ENCODE results near the gene ZP4. TPM values are rescaled to one million over a fixed set of nuclear protein-coding genes. Genes with fewer than 3 reads are reported as not detected.

Gene ZP4
- total and polyA plus RNA-seq, 2 of the 13 experiments (the other 11 are each of a cell fraction or from before 2014, with no cell fraction given) = not detected

DNA sequence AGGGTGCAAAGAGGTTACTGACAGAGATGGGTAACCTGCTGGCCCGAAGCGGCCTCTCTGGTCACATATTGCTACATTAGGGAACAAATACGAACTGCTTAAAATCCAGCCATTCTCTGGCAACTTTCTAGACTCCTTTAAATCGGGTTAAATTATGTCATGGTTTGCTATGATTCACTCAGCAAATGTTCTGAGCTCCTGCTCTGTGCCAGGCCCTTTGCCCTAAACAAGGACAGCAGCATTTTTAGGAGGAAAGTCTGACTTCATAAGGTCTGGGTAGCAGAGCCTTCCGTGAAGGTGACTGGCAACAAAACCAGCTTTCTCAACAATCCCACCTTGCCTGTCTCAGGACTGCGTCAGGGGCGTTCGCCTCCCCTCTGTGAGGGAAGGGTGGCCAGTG is 15.4 kb downstream of the ZP4 start:
- ChIA-PET CTCF (ENCODE audit: low intra/inter-chr PET ratio, low total read pairs) (no interaction called here), POLR2A (no interaction called here)
- Histone ChIP-seq H3K9ac (ENCODE audit: insufficient read depth, low read depth, low read length) (no peak overlapping the region), H3K27ac (ENCODE audit: extremely low read length, insufficient read depth, low read length) (no peak overlapping the region), H3K79me2 (ENCODE audit: insufficient read depth, low read length) (no peaks in the 10 kb centered on the region), H3K9me3 (ENCODE audit: low read length) (no peaks in the 10 kb centered on the region), H3K4me1 (ENCODE audit: insufficient read depth, low read length) (no peaks in the 10 kb centered on the region), H3K27me3 (ENCODE audit: control insufficient read depth in 1 of 2, insufficient read depth in 2 of 2, low read length in 2 of 2) (no peaks in the 10 kb centered on the region), H3K36me3 (replicated peaks in 1 of 2; ENCODE audit: control insufficient read depth in 1 of 2, insufficient read depth in 2 of 2, low read length in 2 of 2) (no peaks in the 10 kb centered on the region), H3K4me2 (ENCODE audit: low read depth, low read length) (no peak overlapping the region), H4K20me1 (ENCODE audit: insufficient read depth, low read length) (no peaks in the 10 kb centered on the region), H3K4me3 (replicated peaks in 1 of 3; ENCODE audit: insufficient read depth in 1 of 3, low read depth in 2 of 3, low read length in 3 of 3) (no peak overlapping the region), H2AFZ (ENCODE audit: low read length) (no peak overlapping the region)
- intact Hi-C loops (cut with micrococcal nuclease; ENCODE audit: unreplicated experiment) = no loop called here
- 62% methylated on average over 5 of the region's 8 CpGs for WGBS (ENCODE audit: low lambda C conversion rate)
- FAIRE-seq (no peak), DNase-seq (ENCODE audit: low spot score) (no peak), ATAC-seq (no peak)
- no TSS peak for BruUV-seq (replicated peaks)
- in situ Hi-C loops (cut with HindIII; ENCODE audit: extremely low pct_ligation_motif_present, low pct_unique_long_range_greater_than_20kb) = no loop called here
- no peak for TF ChIP-seq GATAD2A (CRISPR knock-in tag; IDR thresholded peaks at IDR 0.05)
- no peak for TF ChIP-seq ZNF552 (CRISPR knock-in tag; IDR thresholded peaks at IDR 0.05; ENCODE audit: borderline replicate concordance)
- TF ChIP-seq EED (CRISPR knock-in tag; IDR thresholded peaks at IDR 0.05) = no peak
- no peak for TF ChIP-seq ZNF18 (CRISPR knock-in tag; IDR thresholded peaks at IDR 0.05; ENCODE audit: insufficient replicate concordance)
- TF ChIP-seq ZBTB10 (CRISPR knock-in tag; IDR thresholded peaks at IDR 0.05; ENCODE audit: borderline replicate concordance) = no peak
- TF ChIP-seq CAMTA2 (CRISPR knock-in tag; IDR thresholded peaks at IDR 0.05; ENCODE audit: borderline replicate concordance) = no peak
- TF ChIP-seq ZNF646 (CRISPR knock-in tag; IDR thresholded peaks at IDR 0.05) = no peak
- TF ChIP-seq HNF4A (CRISPR knock-in tag; IDR thresholded peaks at IDR 0.05) = no peak
- TF ChIP-seq GFI1 (CRISPR knock-in tag; IDR thresholded peaks at IDR 0.05; ENCODE audit: borderline replicate concordance) = no peak
- TF ChIP-seq IRF9 (CRISPR knock-in tag; IDR thresholded peaks at IDR 0.05; ENCODE audit: borderline replicate concordance) = no peak
- no peak for TF ChIP-seq ZNF580 (CRISPR knock-in tag; IDR thresholded peaks at IDR 0.05; ENCODE audit: borderline replicate concordance, low read depth)
- TF ChIP-seq SRY (CRISPR knock-in tag; IDR thresholded peaks at IDR 0.05) = no peak
- no peak for TF ChIP-seq TGIF2 (CRISPR knock-in tag; IDR thresholded peaks at IDR 0.05)

Measured in HepG2 (cell line).